HUES6 (cell line): ENCODE data around the gene SLC38A9.
"Not testable (repeated sequence)": the region's sequence is repeated elsewhere in the genome, so short reads cannot be mapped to it uniquely, and the experiment has no call there.

ENCODE experiments used
- H3K27ac ChIP-seq: 2 replicates; pipeline ENCODE4 v1.7.0; 2013; ENCODE audit warnings: low read depth, mild to moderate bottlenecking, low read length, inconsistent platforms
- H3K27me3 ChIP-seq: 2 replicates; pipeline ENCODE4 v1.6.1; 2013; ENCODE audit warnings: low read length; ENCODE audit not compliant: control insufficient read depth, insufficient read depth
- H3K36me3 ChIP-seq: 2 replicates; pipeline ENCODE4 v1.6.1; 2013; ENCODE audit warnings: low read length; ENCODE audit not compliant: control insufficient read depth, insufficient read depth
- H3K4me1 ChIP-seq: 2 replicates; pipeline ENCODE4 v1.6.1; 2013; ENCODE audit warnings: low read length; ENCODE audit not compliant: control insufficient read depth, insufficient read depth
- H3K4me3 ChIP-seq: 2 replicates; pipeline ENCODE4 v1.5.1; 2013; ENCODE audit warnings: low read depth, low read length
- H3K9ac ChIP-seq: one replicate; pipeline ENCODE4 v1.6.1; 2013; ENCODE audit warnings: mild to moderate bottlenecking, low read length
- H3K9me3 ChIP-seq: 2 replicates; pipeline ENCODE4 v1.6.1; 2013; ENCODE audit warnings: low read depth, low read length; ENCODE audit not compliant: control insufficient read depth, insufficient read depth

Gene SLC38A9, protein sequence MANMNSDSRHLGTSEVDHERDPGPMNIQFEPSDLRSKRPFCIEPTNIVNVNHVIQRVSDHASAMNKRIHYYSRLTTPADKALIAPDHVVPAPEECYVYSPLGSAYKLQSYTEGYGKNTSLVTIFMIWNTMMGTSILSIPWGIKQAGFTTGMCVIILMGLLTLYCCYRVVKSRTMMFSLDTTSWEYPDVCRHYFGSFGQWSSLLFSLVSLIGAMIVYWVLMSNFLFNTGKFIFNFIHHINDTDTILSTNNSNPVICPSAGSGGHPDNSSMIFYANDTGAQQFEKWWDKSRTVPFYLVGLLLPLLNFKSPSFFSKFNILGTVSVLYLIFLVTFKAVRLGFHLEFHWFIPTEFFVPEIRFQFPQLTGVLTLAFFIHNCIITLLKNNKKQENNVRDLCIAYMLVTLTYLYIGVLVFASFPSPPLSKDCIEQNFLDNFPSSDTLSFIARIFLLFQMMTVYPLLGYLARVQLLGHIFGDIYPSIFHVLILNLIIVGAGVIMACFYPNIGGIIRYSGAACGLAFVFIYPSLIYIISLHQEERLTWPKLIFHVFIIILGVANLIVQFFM

DNA sequence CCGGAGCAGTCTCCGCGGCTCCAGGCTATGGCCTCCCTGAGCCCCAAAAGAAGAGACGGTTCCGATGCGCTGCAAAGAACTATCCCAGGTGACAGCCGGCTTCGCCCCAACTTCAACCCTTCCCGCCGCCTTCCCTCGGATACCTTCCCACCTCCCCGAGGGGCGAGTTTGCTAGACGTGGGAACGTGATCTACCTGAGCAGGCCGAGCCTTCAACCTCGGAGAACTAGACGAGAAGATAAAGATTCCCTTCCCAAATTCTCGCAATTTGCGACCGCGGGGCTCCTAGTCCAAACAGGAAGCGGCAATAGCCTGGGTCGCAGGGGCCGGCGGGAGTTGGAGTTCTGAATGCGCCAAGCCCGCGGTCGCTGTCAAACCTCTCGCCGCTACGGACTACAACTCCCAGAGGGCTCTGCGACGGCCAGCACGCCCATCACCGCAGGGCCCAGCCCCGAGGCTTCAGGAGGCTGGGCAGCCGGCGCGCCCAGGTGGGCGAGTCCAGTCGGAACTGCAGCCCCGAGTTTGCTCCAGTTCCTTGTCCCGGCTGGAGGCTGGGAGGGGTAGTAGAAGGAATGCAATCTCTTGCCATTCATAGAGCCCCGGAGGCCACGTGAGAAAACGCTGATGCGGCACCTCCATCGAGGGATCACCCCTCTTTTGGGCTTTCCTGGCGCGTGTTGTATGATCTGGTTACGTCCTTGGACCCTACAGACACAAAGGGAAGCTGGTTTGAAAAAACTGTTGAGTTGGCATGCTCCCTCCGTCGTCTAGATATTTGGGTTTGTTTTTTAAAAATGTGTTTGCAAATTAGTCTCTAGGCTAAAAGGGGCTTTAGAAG lies at the start of gene SLC38A9:
TSS of gene SLC38A9 (minus strand) at position 302 of the 837 bp plus-strand sequence. CDS start 14,366 bp downstream, outside the sequence.
- Histone ChIP-seq H3K4me3 (peak within 1 kb of the TSS; percentile 86), H3K36me3 (peaks cover 14% of the 10 kb centered on the region), H3K27me3 (no peaks in the 10 kb centered on the region), H3K9me3 (0 out of 2 replicates have a peak, but pooled peaks cover 4% of the 10 kb centered on the region), H3K9ac (peak within 1 kb of the TSS; percentile 83), H3K27ac (peak within 1 kb of the TSS; percentile 74), H3K4me1 (0 out of 2 replicates have a peak, but pooled peaks cover 3% of the 10 kb centered on the region)

DNA sequence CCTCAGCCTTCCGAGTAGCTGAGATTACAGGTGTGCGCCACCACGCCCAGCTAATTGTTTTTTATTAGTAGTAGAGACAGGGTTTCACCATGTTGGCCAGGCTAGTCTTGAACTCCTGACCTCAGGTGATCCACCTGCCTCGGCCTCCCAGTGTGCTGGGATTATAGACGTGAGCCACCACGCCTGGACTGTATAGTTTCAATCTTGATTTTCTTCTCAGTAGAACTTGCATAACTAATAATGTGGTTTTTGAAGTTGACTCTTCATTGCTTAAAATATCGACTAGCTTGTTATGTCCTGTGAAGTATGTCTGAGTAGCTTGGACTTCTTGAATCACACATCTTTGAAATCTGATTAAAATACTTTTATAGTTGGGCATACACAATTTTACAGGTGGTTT lies 49.6 kb upstream of the SLC38A9 start:
- H3K4me3 ChIP-seq, H3K9ac ChIP-seq, H3K27ac ChIP-seq, H3K9me3 ChIP-seq, H3K36me3 ChIP-seq, H3K27me3 ChIP-seq, H3K4me1 ChIP-seq: not testable (repeated sequence)

DNA sequence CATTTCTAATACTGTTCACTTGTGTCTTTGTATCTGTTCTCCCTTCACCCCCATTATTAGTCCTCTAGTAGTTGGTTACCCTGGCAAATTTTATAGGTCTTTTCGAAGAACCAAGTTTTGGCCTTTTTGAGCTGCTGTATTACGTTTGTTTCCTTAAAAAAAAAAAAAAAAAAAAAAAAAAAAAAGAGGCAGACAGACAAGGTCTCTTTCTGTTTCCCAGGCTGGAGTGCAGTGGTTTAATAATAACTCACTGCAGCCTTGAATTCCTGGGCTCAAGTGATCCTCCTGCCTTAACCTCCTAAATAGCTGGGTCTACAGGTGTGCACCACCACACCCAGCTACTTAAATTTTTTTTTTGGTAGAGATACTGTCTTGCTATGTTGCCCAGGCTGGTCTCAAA lies 46.6 kb upstream of the SLC38A9 start:
- Histone ChIP-seq H3K9me3 (no peaks in the 10 kb centered on the region), H3K27ac (no peak overlapping the region), H3K4me3 (no peak overlapping the region), H3K9ac (no peak overlapping the region), H3K36me3 (no peaks in the 10 kb centered on the region), H3K27me3 (no peaks in the 10 kb centered on the region), H3K4me1 (no peaks in the 10 kb centered on the region)

DNA sequence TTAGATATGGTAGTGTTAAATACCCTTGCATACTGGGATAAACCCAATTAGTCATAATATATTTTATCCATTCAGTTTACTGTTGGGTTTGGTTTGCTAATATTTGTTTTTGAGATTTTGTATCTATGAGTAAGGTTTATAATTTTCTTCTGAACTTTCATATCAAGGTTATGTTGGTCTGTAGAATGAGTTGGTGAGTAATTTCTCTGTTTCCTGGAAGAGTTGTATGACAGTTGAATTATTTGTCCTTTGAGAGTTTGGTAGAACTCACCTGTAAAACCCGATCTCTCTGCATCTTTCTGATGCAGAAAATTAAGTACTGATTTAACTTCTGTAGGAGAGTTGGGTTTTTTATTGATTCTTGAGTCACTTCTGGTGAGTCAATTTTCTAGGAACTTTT lies 46.1 kb upstream of the SLC38A9 start:
- H3K27me3 ChIP-seq: no peaks in the 10 kb centered on the region
- no peaks in the 10 kb centered on the region for H3K9me3 ChIP-seq
- no peak overlapping the region for H3K9ac ChIP-seq
- no peaks in the 10 kb centered on the region for H3K4me1 ChIP-seq
- H3K36me3 ChIP-seq: no peaks in the 10 kb centered on the region
- H3K4me3 ChIP-seq: no peak overlapping the region
- H3K27ac ChIP-seq: no peak overlapping the region

DNA sequence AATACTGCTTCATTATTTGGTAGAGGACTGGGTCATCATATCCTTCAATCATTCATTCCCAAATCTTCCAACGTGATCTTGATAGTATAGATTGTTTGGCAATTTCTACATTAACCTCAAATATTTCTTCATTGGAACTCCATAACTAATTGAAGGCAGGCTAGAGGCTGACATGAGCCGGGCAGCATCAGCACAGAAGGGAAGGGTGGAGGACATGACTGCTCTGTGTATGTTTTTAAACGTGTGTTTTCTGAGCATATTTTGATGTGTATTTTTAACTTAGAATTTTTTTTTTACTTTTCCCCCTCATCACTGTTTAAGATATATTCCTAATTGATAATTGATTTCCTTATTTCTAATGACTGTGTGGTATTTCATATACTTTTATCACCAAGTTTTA lies 38.4 kb upstream of the SLC38A9 start:
- Histone ChIP-seq H3K9ac (no peak overlapping the region), H3K27ac (no peak overlapping the region), H3K27me3 (no peaks in the 10 kb centered on the region), H3K36me3 (no peaks in the 10 kb centered on the region), H3K4me3 (no peak overlapping the region), H3K4me1 (no peaks in the 10 kb centered on the region), H3K9me3 (no peaks in the 10 kb centered on the region)

DNA sequence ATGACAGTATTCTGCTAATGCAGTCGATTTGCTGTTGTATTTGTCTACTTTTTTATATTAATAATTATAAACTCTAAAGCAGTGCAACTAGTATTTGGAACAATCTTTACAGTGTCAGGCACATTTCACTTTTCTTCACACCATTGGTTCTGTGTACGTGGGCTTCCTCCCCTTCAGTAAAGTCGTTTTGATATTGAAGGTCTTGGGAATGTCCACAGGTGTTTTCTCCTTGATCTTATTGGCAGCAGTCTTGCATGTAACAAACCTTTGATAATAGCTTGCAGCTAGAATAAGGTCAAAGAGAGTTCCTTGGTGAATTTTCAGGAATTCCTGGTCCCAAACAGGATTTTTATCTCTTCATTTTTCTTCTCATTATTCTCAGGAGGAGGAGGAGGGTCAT lies 37.9 kb upstream of the SLC38A9 start:
- Histone ChIP-seq H3K36me3 (no peaks in the 10 kb centered on the region), H3K27me3 (no peaks in the 10 kb centered on the region), H3K27ac (no peak overlapping the region), H3K9ac (no peak overlapping the region), H3K4me3 (no peak overlapping the region), H3K4me1 (no peaks in the 10 kb centered on the region), H3K9me3 (no peaks in the 10 kb centered on the region)

DNA sequence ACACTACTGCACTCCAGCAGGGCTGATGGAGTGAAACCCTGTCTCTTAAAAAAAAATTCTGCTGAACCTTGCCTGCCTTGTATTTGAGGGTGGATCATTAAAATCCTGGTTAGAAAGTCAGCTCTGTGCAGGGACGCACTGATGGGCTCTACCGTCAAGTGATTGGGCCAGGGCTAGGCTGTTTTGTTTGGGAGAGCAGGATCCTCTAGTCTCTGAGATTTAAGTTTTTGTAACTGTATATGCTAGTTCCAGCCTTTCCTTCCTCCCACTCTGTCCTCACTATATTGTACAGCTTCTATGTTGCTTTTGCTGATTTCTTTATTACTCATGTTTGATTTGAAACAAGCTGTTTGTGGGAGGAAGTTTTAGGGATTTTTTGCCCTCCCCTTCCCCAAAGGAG lies 37.3 kb upstream of the SLC38A9 start:
- Histone ChIP-seq H3K27me3 (no peaks in the 10 kb centered on the region), H3K9ac (no peak overlapping the region), H3K9me3 (no peaks in the 10 kb centered on the region), H3K4me1 (no peaks in the 10 kb centered on the region), H3K4me3 (no peak overlapping the region), H3K27ac (no peak overlapping the region), H3K36me3 (no peaks in the 10 kb centered on the region)

DNA sequence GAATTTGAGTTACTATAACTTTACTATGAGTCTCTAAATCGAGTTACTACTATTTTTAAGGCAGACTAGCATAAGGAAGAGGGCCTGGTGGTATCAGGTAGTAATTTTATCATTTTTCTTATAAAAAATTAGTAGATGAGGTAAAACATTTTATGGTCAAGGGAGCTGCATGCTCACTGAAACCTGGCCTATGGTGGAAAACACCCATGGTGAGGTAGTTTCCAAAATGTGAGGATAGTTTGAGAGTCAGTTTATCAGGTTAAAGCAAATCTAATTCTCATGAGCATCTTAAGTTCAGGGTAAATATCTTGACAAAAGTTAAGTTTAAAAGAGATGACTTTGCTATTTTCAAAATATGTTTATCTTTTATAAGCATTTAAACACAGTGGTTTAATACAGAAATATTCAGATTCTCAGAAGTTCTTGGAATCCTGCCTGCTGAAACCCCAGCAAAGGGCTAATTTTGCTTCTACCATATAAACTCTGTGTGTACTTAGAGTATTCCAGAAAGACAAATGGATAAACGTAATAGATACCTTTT lies 35.7 kb upstream of the SLC38A9 start:
- H3K4me3 ChIP-seq: no peak overlapping the region
- H3K36me3 ChIP-seq: no peaks in the 10 kb centered on the region
- H3K9me3 ChIP-seq: no peaks in the 10 kb centered on the region
- H3K9ac ChIP-seq: no peak overlapping the region
- peaks cover 4% of the 10 kb centered on the region; the same call in 1 of the 2 replicates for H3K4me1 ChIP-seq
- no peak overlapping the region for H3K27ac ChIP-seq
- no peaks in the 10 kb centered on the region for H3K27me3 ChIP-seq

DNA sequence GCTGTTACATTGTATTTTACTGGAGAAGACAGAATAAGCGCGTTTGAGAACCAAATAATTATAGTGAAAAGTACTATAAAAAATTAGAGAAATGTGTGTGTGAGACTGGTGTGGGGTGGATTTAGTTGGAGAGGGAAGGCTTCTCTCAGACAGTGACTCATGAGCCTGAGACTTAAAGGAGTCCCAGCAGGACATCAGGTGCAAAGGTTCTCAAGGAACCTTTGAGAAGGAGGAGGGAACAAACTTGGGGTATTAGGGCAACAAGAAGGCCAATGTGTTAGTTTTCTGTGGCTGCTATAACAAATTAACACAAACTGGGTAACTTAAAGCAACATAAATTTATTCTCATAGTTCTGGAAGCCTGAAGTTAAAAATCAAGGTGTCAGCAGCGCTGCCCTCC lies 30.7 kb upstream of the SLC38A9 start:
- H3K27me3 ChIP-seq: no peaks in the 10 kb centered on the region
- no peaks in the 10 kb centered on the region for H3K9me3 ChIP-seq
- no peak overlapping the region for H3K4me3 ChIP-seq
- peaks cover 5% of the 10 kb centered on the region; the same call in 1 of the 2 replicates for H3K4me1 ChIP-seq
- H3K27ac ChIP-seq: no peak overlapping the region
- H3K36me3 ChIP-seq: no peaks in the 10 kb centered on the region
- H3K9ac ChIP-seq: no peak overlapping the region

DNA sequence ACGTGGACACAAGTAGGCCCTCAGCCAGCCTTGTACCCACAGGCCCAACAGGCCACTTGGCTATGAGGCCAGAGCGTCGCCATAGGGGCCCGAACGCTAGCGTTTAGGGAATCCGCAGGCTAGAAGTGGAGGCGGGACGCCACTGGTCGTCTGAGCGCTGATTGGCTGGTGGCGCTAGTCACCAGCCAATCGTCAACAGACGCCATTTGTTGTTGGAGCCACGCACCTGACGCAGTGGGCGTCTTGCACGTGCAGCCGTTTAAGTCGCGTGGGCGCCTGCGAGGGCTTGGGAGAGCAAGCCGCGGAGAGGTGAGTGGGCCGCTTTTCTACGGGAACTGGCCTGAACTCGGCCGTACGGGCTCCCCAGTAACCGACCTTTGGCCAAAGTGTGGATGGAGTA lies 25.7 kb upstream of the SLC38A9 start, which contains the start of gene DDX4:
TSS of gene DDX4 (plus strand) at position 269 of the 400 bp plus-strand sequence. CDS start 903 bp downstream, outside the sequence.
- Histone ChIP-seq H3K4me3 (no peak within 1 kb of the TSS), H3K27ac (no peak within 1 kb of the TSS), H3K36me3 (no peaks in the 10 kb centered on the region), H3K27me3 (no peaks in the 10 kb centered on the region), H3K9ac (no peak within 1 kb of the TSS), H3K4me1 (peaks cover under 1% of the 10 kb centered on the region; the same call in 1 of the 2 replicates), H3K9me3 (no peaks in the 10 kb centered on the region)
